Measurements from ENCODE around the gene RBM4. TPM values are rescaled to one million over a fixed set of nuclear protein-coding genes. Genes with fewer than 3 reads are reported as not detected.

Gene RBM4
- total and polyA plus RNA-seq, 2 of the 13 experiments (the other 11 are each of a cell fraction or from before 2014, with no cell fraction given): 126 to 136 TPM

DNA sequence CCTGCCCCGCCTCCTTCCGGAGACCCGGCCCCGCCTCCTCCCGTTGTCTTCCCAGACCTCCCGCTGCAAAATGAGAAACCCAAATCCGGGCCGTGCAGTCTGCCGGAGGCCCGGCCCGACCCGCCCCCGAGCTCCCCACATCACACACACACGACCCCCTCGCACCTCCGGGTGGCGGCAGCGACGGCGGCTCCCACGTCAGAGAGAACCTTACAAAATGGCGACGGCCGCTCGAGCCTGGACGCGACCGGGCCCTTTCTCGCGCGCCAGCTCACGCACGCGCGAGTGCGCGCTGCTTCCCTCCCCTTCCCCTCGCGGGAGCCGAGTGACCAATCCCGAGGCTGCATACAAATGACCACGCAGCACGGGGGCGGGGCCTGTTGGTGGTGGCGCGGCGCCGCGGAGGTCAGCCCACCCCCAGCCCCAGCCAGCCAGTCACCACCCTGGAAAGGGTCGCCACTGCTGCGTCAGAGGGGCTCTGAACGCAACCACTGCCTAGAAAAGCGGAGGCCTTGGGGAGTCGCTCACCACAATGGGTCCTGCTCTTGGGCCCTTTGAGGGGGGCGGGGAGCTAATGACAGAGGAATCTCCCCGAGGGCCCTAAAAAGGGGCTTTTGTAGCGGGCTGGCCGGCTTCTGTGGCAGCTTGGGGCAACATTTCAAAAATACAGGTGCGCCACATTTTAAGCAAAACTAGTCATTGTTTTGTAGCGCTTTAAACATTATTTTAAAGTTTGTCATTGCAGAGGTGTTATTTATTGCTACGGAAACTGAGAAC is 39.3 kb downstream of the RBM4 start, which contains the start of gene RBM4B (continued):
- TF ChIP-seq ZNF770 (CRISPR knock-in tag; IDR thresholded peaks at IDR 0.05) (peak; percentile 46; the same call in 1 of the 2 replicates), REPIN1 (CRISPR knock-in tag; IDR thresholded peaks at IDR 0.05; ENCODE audit: borderline replicate concordance, low read depth) (no peak), HOXD1 (CRISPR knock-in tag; IDR thresholded peaks at IDR 0.05) (peak; percentile 51; the same call in 1 of the 2 replicates), ARID4A (CRISPR knock-in tag; IDR thresholded peaks at IDR 0.05; ENCODE audit: borderline replicate concordance) (peak; percentile 73; the same call in 1 of the 2 replicates), ISX (CRISPR knock-in tag; conservative IDR thresholded peaks at IDR 0.05) (no peak), MIER3 (CRISPR knock-in tag; IDR thresholded peaks at IDR 0.05; ENCODE audit: borderline replicate concordance) (no peak), GATAD1 (CRISPR knock-in tag; IDR thresholded peaks at IDR 0.05) (peak; percentile 82), SNRNP70 (IDR thresholded peaks at IDR 0.05; ENCODE audit: low read depth, low read length) (no peak), RFXAP (CRISPR knock-in tag; IDR thresholded peaks at IDR 0.05; ENCODE audit: borderline replicate concordance) (peak; percentile 57; the same call in 1 of the 2 replicates), ZNF614 (CRISPR knock-in tag; IDR thresholded peaks at IDR 0.05; ENCODE audit: borderline replicate concordance) (no peak), CREM (IDR thresholded peaks at IDR 0.05) (peak; percentile 69), CREM (CRISPR knock-in tag; IDR thresholded peaks at IDR 0.05) (no peak; the same call in 1 of the 2 replicates), SATB2 (CRISPR knock-in tag; IDR thresholded peaks at IDR 0.05) (no peak), ZFP37 (CRISPR knock-in tag; IDR thresholded peaks at IDR 0.05; ENCODE audit: borderline replicate concordance) (peak; percentile 68; the same call in 1 of the 2 replicates)

Measured in HepG2 (cell line).